GM21515 (cell line): ENCODE results near the gene FOXG1.

ENCODE experiments used
- ATAC-seq: cut with Tn5 transposase; IDR thresholded peaks from one replicate; pipeline ENCODE4 v1.9.1; 2021; ENCODE audit not compliant: unreplicated experiment

The FOXG1 gene

GRCh38 chr14:28774764-28775735 is 8.5 kb downstream of the FOXG1 start:
- ATAC-seq, result no peak

GRCh38 chr14:28776482-28777266 is 10.1 kb downstream of the FOXG1 start:
- no peak for ATAC-seq

GRCh38 chr14:28777471-28778137 is 11.0 kb downstream of the FOXG1 start:
- ATAC-seq, result no peak

GRCh38 chr14:28778138-28779117 is 11.8 kb downstream of the FOXG1 start:
- no peak for ATAC-seq

GRCh38 chr14:28779456-28779855 is 12.9 kb downstream of the FOXG1 start:
- ATAC-seq, result no peak

GRCh38 chr14:28780843-28781820 is 14.5 kb downstream of the FOXG1 start:
- ATAC-seq, result no peak

- no peak for ATAC-seq
Observed at GRCh38 chr14:28782301-28782700, 15.7 kb downstream of the FOXG1 start.

- no peak for ATAC-seq
Observed at GRCh38 chr14:28783664-28784063, 17.1 kb downstream of the FOXG1 start.

GRCh38 chr14:28784096-28785048 is 17.8 kb downstream of the FOXG1 start:
- ATAC-seq, result no peak

GRCh38 chr14:28785096-28785952 is 18.7 kb downstream of the FOXG1 start:
- no peak for ATAC-seq

GRCh38 chr14:28807518-28807917 is 40.9 kb downstream of the FOXG1 start:
- no peak for ATAC-seq

- ATAC-seq, result no peak
Observed at GRCh38 chr14:28813810-28814209, 47.2 kb downstream of the FOXG1 start.
